Activated T-cell treated with anti-CD3 and anti-CD28 coated beads for 1 hour (primary cell): ENCODE data around the gene TRAP1.
"Not testable (repeated sequence)": the region's sequence is repeated elsewhere in the genome, so short reads cannot be mapped to it uniquely, and the experiment has no call there.

ENCODE experiments used
- DNase-seq: peaks from one replicate; pipeline ENCODE4 v3.0.0-alpha.2; 2020; ENCODE audit warnings: low read depth

Gene TRAP1

GRCh38 chr16:3736116-3736515 is 18.8 kb upstream of the TRAP1 start:
- DNase-seq = no peak

GRCh38 chr16:3735541-3735940 is 18.2 kb upstream of the TRAP1 start:
- DNase-seq = no peak

DNA sequence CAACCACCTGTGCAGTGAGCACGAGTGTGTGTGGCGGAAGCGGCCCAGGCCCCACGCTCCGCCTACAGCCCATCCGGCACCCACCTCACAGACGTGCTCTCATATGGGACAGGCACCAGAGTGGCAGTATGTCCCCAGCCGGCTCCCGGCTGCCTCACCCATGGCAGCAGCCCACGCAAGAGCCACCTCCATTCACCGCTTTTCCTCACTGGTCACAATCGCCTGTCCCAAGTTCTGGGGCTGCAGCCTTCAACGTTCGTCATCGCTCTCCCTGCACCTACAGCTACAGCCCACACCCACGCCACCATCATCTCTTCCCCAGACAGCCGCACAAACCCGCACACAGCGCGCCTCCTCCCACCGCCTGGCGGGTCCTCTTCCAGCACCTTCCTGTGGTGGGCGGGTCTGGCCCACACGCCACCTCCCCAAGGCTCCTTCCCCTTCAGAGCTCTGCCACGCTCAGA is 17.5 kb upstream of the TRAP1 start:
- no peak for DNase-seq

- no peak for DNase-seq
Measured at GRCh38 chr16:3734084-3734757, 16.9 kb upstream of the TRAP1 start.

DNA sequence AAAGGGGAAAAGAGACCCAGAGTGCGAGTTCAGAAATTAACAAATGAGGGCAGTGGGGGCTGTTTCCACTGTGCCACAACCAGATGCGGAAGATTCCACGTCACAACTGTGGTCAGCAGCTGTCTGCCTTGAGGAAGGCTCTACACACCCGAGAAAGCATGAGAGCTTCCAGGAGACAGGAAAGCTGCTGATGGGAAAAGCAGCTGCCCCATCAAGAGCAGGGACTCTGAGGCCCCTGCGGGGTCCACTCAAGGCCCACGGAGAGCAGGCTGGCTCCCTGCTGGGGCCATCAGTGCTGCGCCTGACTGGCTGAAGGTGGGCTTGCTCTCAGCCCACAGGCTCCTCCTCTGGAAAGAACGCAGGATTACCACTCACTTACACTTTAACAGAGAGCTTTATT is 14.8 kb upstream of the TRAP1 start:
- no peak for DNase-seq

DNA sequence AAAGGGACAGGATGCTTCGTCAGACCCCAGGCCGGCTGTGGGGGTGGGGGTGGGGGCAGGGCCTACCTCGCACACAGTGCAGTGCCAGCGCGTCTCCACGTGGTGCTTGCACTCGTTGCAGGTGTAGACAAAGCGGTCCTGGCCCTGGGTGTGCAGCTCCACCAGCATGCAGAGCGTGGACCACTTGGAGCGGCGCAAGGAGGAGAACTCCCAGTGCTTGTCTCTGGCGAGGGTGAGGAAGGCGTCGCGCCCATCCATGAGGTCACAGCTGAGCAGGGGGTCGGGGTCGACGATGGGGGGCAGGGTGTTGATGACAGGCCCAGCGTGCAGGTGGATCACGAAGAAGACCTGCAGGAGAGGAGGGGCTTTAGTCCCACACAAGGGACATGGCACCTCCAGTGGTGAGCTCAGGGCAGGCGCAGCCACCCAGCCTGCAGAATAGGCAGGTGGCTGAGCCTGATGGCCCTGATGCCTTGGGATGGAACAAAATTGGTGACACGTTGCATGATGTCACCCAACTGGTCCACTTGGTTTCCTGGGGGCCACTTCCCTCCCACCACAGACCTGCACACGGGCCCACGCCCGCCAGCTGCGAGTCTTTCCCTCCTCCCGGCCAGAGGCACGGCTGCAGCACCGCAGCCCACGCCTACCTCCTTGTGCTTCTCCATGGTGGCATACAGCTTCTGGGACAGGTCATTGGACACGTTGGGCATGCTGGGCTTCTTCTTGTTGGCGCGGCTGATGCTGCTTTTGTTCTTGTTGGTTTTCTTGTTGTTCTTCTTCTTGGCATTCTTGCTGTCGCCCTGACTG is 14.0 kb upstream of the TRAP1 start:
- no peak for DNase-seq

GRCh38 chr16:3730161-3731125 is 13.1 kb upstream of the TRAP1 start:
- no peak for DNase-seq

DNA sequence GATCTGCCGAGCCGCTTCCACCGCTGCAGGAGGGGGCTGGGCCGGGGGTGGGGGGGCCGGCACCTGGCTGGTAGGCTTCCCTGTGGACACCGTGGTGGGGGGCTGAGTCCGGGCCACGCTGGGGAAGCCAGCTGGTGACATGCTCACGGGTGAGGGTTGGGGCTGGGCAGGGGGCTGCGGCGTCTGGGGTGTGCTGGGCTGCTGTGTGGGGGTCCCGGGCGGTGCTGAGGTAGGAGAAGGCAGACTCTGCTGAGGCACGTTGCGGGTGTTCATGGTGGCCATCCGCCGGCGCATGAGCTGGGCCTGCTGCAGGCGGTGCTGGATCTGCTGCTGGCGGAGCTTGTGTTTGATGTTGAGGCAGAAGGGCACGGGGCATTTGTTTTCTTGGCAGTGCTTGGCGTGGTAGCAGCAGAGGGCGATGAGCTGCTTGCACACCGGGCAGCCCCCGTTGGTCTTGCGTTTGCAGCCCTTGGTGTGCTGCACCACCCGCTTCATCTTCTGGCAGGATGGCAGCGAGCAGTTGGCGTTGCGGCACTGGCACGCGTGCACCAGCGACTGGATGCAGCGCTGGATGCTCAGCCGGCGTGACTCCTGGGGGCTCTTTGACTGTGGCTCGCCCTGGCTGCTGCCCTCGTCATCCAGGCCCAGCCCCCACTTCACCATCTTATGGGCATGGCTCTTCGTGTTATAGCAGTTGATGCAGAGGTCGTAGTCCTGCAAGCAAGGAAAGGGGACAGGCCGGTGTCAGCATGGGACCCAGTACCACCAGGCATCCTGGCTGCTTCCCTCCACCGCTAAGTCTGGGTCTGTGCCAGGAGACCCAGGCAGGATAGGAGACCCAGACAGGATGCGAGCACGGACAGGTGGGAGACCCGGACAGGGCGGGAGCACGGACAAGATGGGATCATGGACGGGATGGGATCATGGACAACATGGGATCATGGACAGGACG is 12.1 kb upstream of the TRAP1 start:
- no peak for DNase-seq

DNA sequence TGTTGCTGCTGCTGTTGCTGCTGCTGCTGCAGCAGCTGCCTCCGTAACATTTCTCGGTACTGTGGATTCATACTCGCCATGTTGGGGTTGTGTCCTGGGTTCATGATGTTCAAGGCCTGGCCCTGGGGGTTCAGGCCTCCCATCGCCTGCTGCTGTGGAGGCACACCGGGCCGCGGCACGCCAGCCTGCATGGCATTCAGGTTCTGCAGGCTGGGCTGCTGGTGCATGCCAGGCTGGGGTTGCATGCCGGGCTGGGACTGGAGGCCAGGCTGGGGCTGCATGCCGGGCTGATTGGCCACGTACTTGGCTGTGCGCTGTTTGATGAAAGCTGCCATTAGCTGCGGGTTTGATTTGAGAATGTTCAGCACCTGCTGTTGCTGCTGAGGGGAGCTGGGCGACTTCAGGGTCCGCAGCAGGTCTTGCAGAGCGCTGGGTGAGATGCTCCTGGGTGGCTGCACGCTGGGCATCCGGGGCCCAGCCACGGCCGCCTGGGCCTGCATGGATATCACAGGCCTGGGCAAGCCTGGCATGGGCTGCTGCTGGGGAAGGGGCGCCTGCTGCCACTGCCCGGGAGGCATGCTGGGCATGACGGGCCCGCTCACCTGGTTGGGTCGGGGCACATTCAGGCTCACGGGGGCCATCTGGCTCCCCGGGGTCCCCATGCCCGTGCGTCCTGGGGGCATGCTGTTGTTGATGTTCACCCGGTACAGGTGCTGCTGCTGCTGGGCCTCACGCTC is 11.3 kb upstream of the TRAP1 start:
- DNase-seq = no peak

DNA sequence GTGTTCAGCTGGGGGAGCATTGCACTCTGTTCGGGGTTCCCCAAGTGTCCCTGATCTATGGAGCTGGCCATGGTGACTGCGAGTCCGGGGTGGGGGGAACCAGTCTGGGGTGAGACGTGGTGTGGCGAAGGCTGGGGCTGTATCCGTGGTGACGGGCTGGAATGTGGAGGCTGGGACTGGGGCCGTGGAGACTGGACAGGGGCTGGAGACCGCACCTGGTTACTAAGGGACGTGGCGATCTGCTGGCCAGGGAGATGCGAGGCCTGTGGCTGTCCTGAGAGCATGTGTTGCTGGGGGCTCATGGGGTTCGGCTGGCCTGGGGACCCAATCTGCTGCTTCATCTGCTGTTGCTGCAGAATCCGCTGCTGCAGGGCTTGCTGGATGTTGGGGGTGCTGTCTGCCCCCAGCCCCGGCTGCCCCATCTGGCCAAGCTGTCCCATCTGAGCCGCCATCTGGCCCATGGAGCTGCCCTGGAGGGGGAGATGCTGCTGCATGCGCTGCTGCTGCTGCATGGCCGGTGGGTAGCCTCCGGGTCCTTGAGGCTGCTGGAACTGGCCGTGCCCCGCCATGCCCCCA is 10.6 kb upstream of the TRAP1 start:
- DNase-seq = no peak

- DNase-seq = no peak
Measured at GRCh38 chr16:3726021-3726687, 8.8 kb upstream of the TRAP1 start.

- DNase-seq = no peak
Measured at GRCh38 chr16:3725276-3725675, 8.0 kb upstream of the TRAP1 start.

DNA sequence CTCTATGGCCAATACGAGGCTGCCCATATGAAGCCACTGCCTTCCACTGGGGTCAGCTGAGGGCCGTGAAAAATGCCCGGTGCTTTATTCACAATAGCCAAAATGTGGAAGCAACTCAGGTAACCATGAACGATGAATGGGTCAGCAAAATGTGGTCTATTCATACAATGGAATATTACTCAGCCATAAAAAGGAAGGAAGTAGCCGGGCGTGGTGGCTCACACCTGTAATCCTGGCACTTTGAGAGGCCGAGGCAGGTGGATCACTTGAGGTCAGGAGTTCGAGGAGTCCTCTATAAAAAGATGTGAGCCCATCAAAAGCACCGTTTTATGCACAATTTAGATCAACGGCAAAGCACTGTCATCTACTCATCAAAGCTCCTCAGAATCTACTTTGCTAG is 5.2 kb upstream of the TRAP1 start:
- no peak for DNase-seq

GRCh38 chr16:3720418-3720817 is 3.1 kb upstream of the TRAP1 start:
- no peak for DNase-seq

- DNase-seq = no peak
Measured at GRCh38 chr16:3718628-3719027, 1.3 kb upstream of the TRAP1 start.

DNA sequence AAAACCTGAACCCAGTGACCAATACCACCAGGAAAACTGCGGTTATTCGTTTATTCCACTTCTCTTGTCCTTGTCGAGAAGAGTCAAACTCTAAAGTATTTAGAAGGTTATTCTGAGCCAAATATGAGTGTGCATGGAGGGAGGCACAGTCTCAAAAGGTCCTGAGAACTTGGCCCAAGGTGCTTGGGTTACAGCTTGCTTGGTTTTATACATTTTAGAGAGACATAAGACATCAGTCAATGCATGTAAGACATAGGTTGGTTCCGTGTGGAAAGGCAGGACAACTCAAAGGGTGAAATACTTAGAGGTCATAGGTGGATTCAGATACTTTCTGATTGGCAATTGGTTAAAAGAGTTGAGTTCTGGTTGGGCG is 681 bp upstream of the TRAP1 start:
- no peak for DNase-seq

GRCh38 chr16:3716831-3717234 is 491 bp downstream of the TRAP1 start:
- DNase-seq = no peak

- DNase-seq = no peak
Measured at GRCh38 chr16:3715430-3715829, 1.9 kb downstream of the TRAP1 start.

DNA sequence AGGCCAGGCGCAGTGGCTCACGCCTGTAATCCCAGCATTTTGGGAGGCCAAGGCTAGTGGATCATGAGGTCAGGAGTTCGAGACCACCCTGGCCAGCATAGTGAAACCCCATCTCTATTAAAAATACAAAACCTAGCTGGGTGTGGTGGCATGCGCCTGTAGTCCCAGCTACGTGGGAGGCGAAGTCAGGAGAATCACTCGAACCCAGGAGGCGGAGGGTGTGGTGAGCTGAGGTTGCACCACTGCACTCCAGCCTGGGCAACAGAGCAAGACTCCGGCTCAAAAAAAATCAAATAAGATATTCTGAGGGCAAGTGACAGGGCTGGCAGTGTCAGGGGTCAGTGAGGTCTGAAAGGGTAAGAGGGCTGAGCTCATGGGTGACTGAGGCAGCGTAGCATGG is 2.9 kb downstream of the TRAP1 start:
- not testable (repeated sequence) for DNase-seq
